Fibroblast of lung (primary cell): ENCODE data around the gene WWOX.

ENCODE experiments used
- CTCF ChIP-seq, 2 donors: IDR thresholded peaks in 1 of 2; conservative IDR thresholded peaks in 1 of 2; 1 replicate in 1 of 2; 2 replicates in 1 of 2; pipeline ENCODE4 v1.5.1; 2011 to 2012; ENCODE audit warnings: low read length in 2 of 2, control low read depth in 1 of 2, inconsistent platforms in 1 of 2, low read depth in 1 of 2, mild to moderate bottlenecking in 1 of 2
- EZH2 ChIP-seq: IDR thresholded peaks from 2 replicates; pipeline ENCODE4 v1.5.1; 2012; ENCODE audit warnings: low read length, control low read depth, mild to moderate bottlenecking; ENCODE audit errors: missing control alignments

- no peak for TF ChIP-seq CTCF (conservative IDR thresholded peaks at IDR 0.05 in 1 of 2, IDR thresholded peaks at IDR 0.05 in 1 of 2; ENCODE audit: low read depth in 1 of 2, low read length in 2 of 2)
- no peak for TF ChIP-seq EZH2
Observed at GRCh38 chr16:78829280-78829679, 729.8 kb downstream of the WWOX start.
